HEK293 (cell line): Measurements from ENCODE around the gene LMBR1.
A peak's percentile ranks its signal among the peaks of the same experiment; 100 is the strongest.

Experiments used
- CTCF ChIA-PET: fragments of 350-600 bp; formaldehyde crosslinking; extraction: SDS; loops from one replicate; lab custom pipeline; 2021; ENCODE audit warnings: antibody characterized with exemption; lab: Yijun Ruan, JAX
- POLR2A ChIA-PET: fragments of 300-600 bp; formaldehyde crosslinking; extraction: SDS; loops from one replicate; lab custom pipeline; 2020; ENCODE audit warnings: antibody characterized with exemption, inconsistent platforms; lab: Yijun Ruan, JAX
- H3K27ac ChIP-seq: fragments of 200-500 bp; sonication (Bioruptor generic); 2 replicates; pipeline ENCODE4 v1.5.1; 2014; ENCODE audit warnings: low read depth, low read length, control low read depth, inconsistent platforms; ENCODE audit errors: extremely low read depth
- H3K36me3 ChIP-seq, 2 experiments: fragments of 200-500 bp in 1 of 2; sonication (Bioruptor generic) in 1 of 2; 1 replicate in 1 of 2; 2 replicates in 1 of 2; pipeline ENCODE4 v1.5.1; 2014 to 2017; ENCODE audit warnings: inconsistent platforms in 2 of 2, low read length in 2 of 2; ENCODE audit not compliant: control insufficient read depth in 2 of 2, insufficient read depth in 1 of 2
- H3K4me1 ChIP-seq: fragments of 200-500 bp; sonication (Bioruptor generic); 2 replicates; pipeline ENCODE4 v1.5.1; 2014; ENCODE audit warnings: mild to moderate bottlenecking, low read length, inconsistent platforms; ENCODE audit not compliant: control insufficient read depth, insufficient read depth
- H3K4me3 ChIP-seq: 2 replicates; pipeline ENCODE4 v1.5.1; 2011; ENCODE audit warnings: low read depth, mild to moderate bottlenecking, control low read depth, low read length, moderate library complexity
- H3K9me3 ChIP-seq: fragments of 200-500 bp; sonication (Bioruptor generic); 2 replicates; pipeline ENCODE4 v1.5.1; 2014; ENCODE audit warnings: low read depth, low read length, inconsistent platforms; ENCODE audit not compliant: control insufficient read depth, insufficient read depth
- ATF2 ChIP-seq: fragments of 450-650 bp; formaldehyde crosslinking; IDR thresholded peaks from 2 replicates; pipeline ENCODE4 v1.5.1; 2016; ENCODE audit warnings: missing biosample characterization, missing genetic modification characterization, low read depth
- EGR2 ChIP-seq: fragments of 450-650 bp; formaldehyde crosslinking; IDR thresholded peaks from 2 replicates; pipeline ENCODE4 v1.5.1; 2016; ENCODE audit warnings: low read depth, missing biosample characterization, missing genetic modification characterization
- KLF17 ChIP-seq: fragments of 450-650 bp; formaldehyde crosslinking; IDR thresholded peaks from 2 replicates; pipeline ENCODE4 v1.5.1; 2016; ENCODE audit warnings: missing biosample characterization, missing genetic modification characterization
- OSR2 ChIP-seq: fragments of 450-650 bp; formaldehyde crosslinking; IDR thresholded peaks from 2 replicates; pipeline ENCODE4 v1.5.1; 2016; ENCODE audit warnings: missing biosample characterization, missing genetic modification characterization
- PRDM10 ChIP-seq: fragments of 450-650 bp; formaldehyde crosslinking; IDR thresholded peaks from 2 replicates; pipeline ENCODE4 v1.5.1; 2016; ENCODE audit warnings: missing biosample characterization, missing genetic modification characterization
- SP7 ChIP-seq: fragments of 450-650 bp; formaldehyde crosslinking; IDR thresholded peaks from 2 replicates; pipeline ENCODE4 v1.5.1; 2016; ENCODE audit warnings: missing biosample characterization, missing genetic modification characterization
- TRIM28 ChIP-seq: IDR thresholded peaks from 2 replicates; pipeline ENCODE4 v1.6.1; 2011; ENCODE audit warnings: low read length, control low read depth, borderline replicate concordance
- ZBTB17 ChIP-seq: fragments of 450-650 bp; formaldehyde crosslinking; IDR thresholded peaks from 2 replicates; pipeline ENCODE4 v1.5.1; 2016; ENCODE audit warnings: missing biosample characterization, missing genetic modification characterization
- ZFHX2 ChIP-seq: fragments of 450-650 bp; formaldehyde crosslinking; conservative IDR thresholded peaks from 2 replicates; pipeline ENCODE4 v1.5.1; 2016; ENCODE audit warnings: missing biosample characterization, missing genetic modification characterization
- ZIC2 ChIP-seq: fragments of 450-650 bp; formaldehyde crosslinking; IDR thresholded peaks from 2 replicates; pipeline ENCODE4 v1.5.1; 2016; ENCODE audit warnings: missing biosample characterization, missing genetic modification characterization
- ZNF133 ChIP-seq: fragments of 450-650 bp; formaldehyde crosslinking; IDR thresholded peaks from 2 replicates; pipeline ENCODE4 v1.5.1; 2016; ENCODE audit warnings: missing biosample characterization, missing genetic modification characterization
- ZNF19 ChIP-seq: fragments of 450-650 bp; formaldehyde crosslinking; IDR thresholded peaks from 2 replicates; pipeline ENCODE4; 2016; ENCODE audit warnings: missing biosample characterization, missing genetic modification characterization, low read depth
- ZNF214 ChIP-seq: fragments of 450-650 bp; formaldehyde crosslinking; IDR thresholded peaks from 2 replicates; pipeline ENCODE4 v1.5.1; 2017; ENCODE audit warnings: missing biosample characterization, mild to moderate bottlenecking, missing genetic modification characterization, borderline replicate concordance
- ZNF416 ChIP-seq: fragments of 450-650 bp; formaldehyde crosslinking; IDR thresholded peaks from 2 replicates; pipeline ENCODE4 v1.5.1; 2016; ENCODE audit warnings: missing biosample characterization, missing genetic modification characterization
- ZNF510 ChIP-seq: fragments of 450-650 bp; formaldehyde crosslinking; IDR thresholded peaks from 2 replicates; pipeline ENCODE4 v1.5.1; 2018; ENCODE audit warnings: mild to moderate bottlenecking, missing genetic modification characterization, missing biosample characterization; ENCODE audit not compliant: insufficient replicate concordance
- ZNF777 ChIP-seq: fragments of 450-650 bp; formaldehyde crosslinking; IDR thresholded peaks from 2 replicates; pipeline ENCODE4 v1.5.1; 2017; ENCODE audit warnings: missing biosample characterization, missing genetic modification characterization, borderline replicate concordance
- ZNF785 ChIP-seq: fragments of 450-650 bp; formaldehyde crosslinking; IDR thresholded peaks from 2 replicates; pipeline ENCODE4 v1.5.1; 2016; ENCODE audit warnings: missing biosample characterization, missing genetic modification characterization
- ZNF843 ChIP-seq: fragments of 450-650 bp; formaldehyde crosslinking; IDR thresholded peaks from 2 replicates; pipeline ENCODE4 v1.5.1; 2016; ENCODE audit warnings: missing biosample characterization, missing genetic modification characterization

Gene LMBR1

GRCh38 chr7:156753229-156753560 lies 139.8 kb downstream of the LMBR1 start:
- CTCF ChIA-PET = interaction anchor here (0.6 to 0.9 kb wide), 2 partner anchors 10 to 279 kb away, joined by 3 read pairs; no protein-coding TSS in a partner anchor
- no peak overlapping the region for H3K27ac ChIP-seq
- no peaks in the 10 kb centered on the region for H3K4me1 ChIP-seq
- H3K9me3 ChIP-seq = no peaks in the 10 kb centered on the region
- peaks cover 0 to 21% of the 10 kb centered on the region in 2 experiments; a peak in 2 of 3 replicates for H3K36me3 ChIP-seq
- POLR2A ChIA-PET = no interaction called here
- no peak for TF ChIP-seq ZNF19
- TF ChIP-seq ZNF785 (tag by site-specific recombination) = no peak
- no peak for TF ChIP-seq ZNF843
- no peak for TF ChIP-seq ZNF133 (tag by site-specific recombination)
- no peak for TF ChIP-seq ZNF416 (tag by site-specific recombination)
- no peak for TF ChIP-seq ATF2 (tag by site-specific recombination)
- no peak overlapping the region for H3K4me3 ChIP-seq

- ChIA-PET POLR2A (no interaction called here), CTCF (interaction anchor here (0.6 to 0.7 kb wide), 3 partner anchors 11 to 278 kb away, joined by 3 read pairs; no protein-coding TSS in a partner anchor)
- H3K27ac ChIP-seq = no peak overlapping the region
- peaks cover 0 to 18% of the 10 kb centered on the region in 2 experiments; a peak in 2 of 3 replicates for H3K36me3 ChIP-seq
- no peaks in the 10 kb centered on the region for H3K9me3 ChIP-seq
- H3K4me1 ChIP-seq = no peaks in the 10 kb centered on the region
- TF ChIP-seq ZBTB17 (tag by site-specific recombination) (peak; percentile 90), ZFHX2 (tag by site-specific recombination) (peak; percentile 41), ZNF214 (tag by site-specific recombination) (no peak), EGR2 (tag by site-specific recombination) (peak; percentile 47; the same call in 1 of the 2 replicates), KLF17 (0 out of 2 replicates have a peak, but pooled peaks have one; percentile 33), SP7 (tag by site-specific recombination) (no peak), TRIM28 (peak; percentile 76; the same call in 1 of the 2 replicates)
- H3K4me3 ChIP-seq = no peak overlapping the region
These were observed 140.4 kb downstream of the LMBR1 start for GRCh38 chr7:156752367-156753228.

- ChIA-PET POLR2A (no interaction called here), CTCF (no interaction called here)
- Histone ChIP-seq H3K27ac (no peak overlapping the region), H3K4me3 (no peak overlapping the region), H3K4me1 (no peaks in the 10 kb centered on the region), H3K36me3 (peaks cover 0 to 18% of the 10 kb centered on the region in 2 experiments; a peak in 1 of 3 replicates), H3K9me3 (no peaks in the 10 kb centered on the region)
- peak; percentile 42 for TF ChIP-seq OSR2 (tag by site-specific recombination)
- no peak for TF ChIP-seq ZNF510 (tag by site-specific recombination)
- no peak for TF ChIP-seq PRDM10 (tag by site-specific recombination)
- no peak for TF ChIP-seq ZNF777 (tag by site-specific recombination)
- peak; percentile 52 for TF ChIP-seq ZIC2
These were observed 141.7 kb downstream of the LMBR1 start for GRCh38 chr7:156751319-156751718.
